B cell (primary cell): ENCODE data around the gene SOCS4.

Source experiments
- CTCF ChIP-seq: fragments of 200-600 bp; IDR thresholded peaks from one replicate; pipeline ENCODE4 v1.8.0; 2022; ENCODE audit warnings: antibody characterized with exemption, mild to moderate bottlenecking
- EZH2 ChIP-seq: IDR thresholded peaks from 2 replicates; pipeline ENCODE4 v1.6.1; 2012; ENCODE audit warnings: borderline replicate concordance, low read depth, mild to moderate bottlenecking, moderate library complexity, low read length; ENCODE audit not compliant: insufficient read depth, poor library complexity, severe bottlenecking

DNA sequence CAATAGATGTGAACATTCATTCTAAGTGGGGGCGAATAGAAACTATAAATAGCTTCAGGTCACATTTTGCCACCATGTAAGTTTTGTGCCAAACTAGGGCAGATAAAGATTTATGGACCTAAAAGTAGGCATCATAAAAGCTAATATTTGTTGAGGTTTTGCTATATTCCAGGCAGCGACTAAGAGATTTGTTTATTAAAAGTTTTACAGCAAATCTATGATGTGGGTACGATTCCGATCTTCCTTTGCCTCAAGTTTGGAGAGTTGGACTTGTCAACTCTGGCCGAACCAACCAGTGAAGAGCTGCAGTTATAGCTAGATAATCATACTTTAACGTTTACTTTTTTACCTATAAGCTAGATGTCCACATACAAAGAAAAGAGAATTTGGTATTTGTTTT is 26.0 kb downstream of the SOCS4 start:
- TF ChIP-seq CTCF, result no peak
- no peak for TF ChIP-seq EZH2
